Measurements from ENCODE around the gene ILK.

GRCh38 chr11:6607190-6607795, 3.7 kb downstream of the ILK start:
- TF ChIP-seq EZH2 (IDR thresholded peaks at IDR 0.05) (no peak), POLR2AphosphoS5 (IDR thresholded peaks at IDR 0.05; ENCODE audit: borderline replicate concordance, low read depth, low read length) (no peak)

All from SK-N-MC (cell line).